NCI-H748 treated with DMSO at 0.1 percent for 48 hours (cell line): ENCODE results near the gene CASP8AP2.
"Not testable (repeated sequence)": the region's sequence is repeated elsewhere in the genome, so short reads cannot be mapped to it uniquely, and the experiment has no call there.

ENCODE experiments used
- DNase-seq: peaks from one replicate; lab custom pipeline; 2025; lab: John Stamatoyannopoulos, UW

Gene CASP8AP2

GRCh38 chr6:89887452-89888137 lies 57.9 kb downstream of the CASP8AP2 start:
- no peak for DNase-seq

DNA sequence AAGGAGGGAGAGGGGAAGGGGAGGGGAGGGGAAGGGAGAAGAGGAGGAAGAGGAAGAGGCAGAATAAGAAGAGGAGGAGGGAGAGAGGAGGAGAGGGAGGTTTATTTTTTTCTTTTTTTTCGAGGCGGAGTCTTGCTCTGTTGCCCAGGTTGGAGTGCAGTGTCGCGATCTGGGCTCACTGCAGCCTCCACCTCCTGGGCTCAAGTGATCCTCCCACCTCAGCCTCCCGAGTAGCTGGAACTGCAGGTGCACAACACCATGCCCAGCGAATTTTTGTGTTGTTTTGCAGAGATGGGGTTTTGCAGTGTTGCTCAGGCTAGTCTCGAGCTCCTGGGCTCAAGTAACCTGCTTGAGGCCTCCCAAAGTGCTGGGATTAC lies 58.4 kb downstream of the CASP8AP2 start:
- no peak for DNase-seq

DNA sequence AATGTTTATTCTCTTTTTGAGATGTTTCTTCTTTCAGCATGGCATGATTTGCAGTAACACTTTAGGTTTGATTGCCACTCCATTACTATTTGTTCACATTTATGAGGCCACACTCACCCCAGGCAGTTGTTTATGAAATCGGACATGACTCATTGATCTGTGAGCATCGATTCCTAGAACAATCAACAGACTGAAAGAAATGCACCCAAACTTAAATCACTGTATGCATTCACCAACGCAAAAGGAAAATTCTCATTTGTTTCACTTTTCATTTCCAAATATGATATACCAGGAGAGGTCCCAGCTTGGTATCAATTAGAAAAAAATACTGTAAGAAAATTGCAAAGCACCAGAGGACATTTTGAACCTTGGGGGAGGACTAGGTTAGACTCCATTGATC lies 59.2 kb downstream of the CASP8AP2 start:
- no peak for DNase-seq

DNA sequence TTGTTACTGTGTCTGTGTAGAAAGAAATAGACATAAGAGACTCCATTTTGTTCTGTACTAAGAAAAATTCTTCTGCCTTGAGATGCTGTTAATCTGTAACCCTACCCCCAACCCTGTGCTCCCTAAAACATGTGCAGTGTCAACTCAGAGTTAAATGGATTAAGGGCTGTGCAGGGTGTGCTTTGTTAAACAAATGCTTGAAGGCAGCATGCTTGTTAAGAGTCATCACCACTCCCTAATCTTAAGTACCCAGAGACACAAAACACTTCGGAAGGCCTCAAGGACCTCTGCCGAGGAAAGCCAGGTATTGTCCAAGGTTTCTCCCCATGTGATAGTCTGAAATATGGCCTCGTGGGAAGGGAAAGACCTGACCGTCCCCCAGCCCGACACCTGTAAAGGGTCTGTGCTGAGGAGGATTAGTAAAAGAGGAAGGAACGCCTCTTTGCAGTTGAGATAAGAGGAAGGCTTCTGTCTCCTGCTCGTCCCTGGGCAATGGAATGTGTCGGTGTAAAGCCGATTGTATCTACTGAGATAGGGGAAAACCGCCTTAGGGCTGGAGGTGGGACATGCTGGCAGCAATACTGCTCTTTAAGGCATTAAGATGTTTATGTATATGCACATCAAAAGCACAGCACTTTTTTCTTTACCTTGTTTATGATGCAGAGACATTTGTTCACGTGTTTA lies 61.3 kb downstream of the CASP8AP2 start:
- DNase-seq: not testable (repeated sequence)

GRCh38 chr6:89892577-89892976 lies 62.9 kb downstream of the CASP8AP2 start:
- not testable (repeated sequence) for DNase-seq

DNA sequence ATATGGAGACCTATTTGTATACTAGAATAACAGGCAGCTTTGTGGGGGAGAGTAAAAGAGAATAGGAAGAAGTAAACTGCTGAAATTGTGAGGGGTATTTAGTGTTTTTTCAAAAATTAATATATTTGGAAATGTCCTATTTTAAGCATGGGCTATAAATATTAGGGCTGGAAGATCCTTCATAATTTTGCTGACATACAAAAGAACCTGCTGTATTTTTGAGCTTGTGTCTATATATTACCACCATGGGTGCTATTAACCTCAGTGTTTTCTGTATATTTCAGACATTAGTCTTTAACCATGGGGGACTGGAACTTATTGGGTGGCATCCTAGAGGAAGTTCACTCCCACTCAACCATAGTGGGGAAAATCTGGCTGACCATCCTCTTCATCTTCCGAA lies 64.5 kb downstream of the CASP8AP2 start, which contains the start of gene GJA10:
Gene GJA10 (plus strand): TSS at position 301 of the 400 bp plus-strand sequence. CDS start 0 bp downstream, at position 301.
- no peak for DNase-seq

DNA sequence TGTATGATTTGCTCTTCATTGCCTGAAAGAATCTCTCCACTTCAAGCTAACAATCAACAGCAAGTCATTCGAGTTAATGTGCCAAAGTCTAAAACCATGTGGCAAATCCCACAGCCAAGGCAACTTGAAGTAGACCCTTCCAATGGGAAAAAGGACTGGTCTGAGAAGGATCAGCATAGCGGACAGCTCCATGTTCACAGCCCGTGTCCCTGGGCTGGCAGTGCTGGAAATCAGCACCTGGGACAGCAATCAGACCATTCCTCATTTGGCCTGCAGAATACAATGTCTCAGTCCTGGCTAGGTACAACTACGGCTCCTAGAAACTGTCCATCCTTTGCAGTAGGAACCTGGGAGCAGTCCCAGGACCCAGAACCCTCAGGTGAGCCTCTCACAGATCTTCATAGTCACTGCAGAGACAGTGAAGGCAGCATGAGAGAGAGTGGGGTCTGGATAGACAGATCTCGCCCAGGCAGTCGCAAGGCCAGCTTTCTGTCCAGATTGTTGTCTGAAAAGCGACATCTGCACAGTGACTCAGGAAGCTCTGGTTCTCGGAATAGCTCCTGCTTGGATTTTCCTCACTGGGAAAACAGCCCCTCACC lies 65.7 kb downstream of the CASP8AP2 start:
- no peak for DNase-seq

- DNase-seq: not testable (repeated sequence)
Measured at GRCh38 chr6:89910001-89910901, 80.6 kb downstream of the CASP8AP2 start.

- no peak for DNase-seq
Measured at GRCh38 chr6:89910902-89911240, 81.2 kb downstream of the CASP8AP2 start.

DNA sequence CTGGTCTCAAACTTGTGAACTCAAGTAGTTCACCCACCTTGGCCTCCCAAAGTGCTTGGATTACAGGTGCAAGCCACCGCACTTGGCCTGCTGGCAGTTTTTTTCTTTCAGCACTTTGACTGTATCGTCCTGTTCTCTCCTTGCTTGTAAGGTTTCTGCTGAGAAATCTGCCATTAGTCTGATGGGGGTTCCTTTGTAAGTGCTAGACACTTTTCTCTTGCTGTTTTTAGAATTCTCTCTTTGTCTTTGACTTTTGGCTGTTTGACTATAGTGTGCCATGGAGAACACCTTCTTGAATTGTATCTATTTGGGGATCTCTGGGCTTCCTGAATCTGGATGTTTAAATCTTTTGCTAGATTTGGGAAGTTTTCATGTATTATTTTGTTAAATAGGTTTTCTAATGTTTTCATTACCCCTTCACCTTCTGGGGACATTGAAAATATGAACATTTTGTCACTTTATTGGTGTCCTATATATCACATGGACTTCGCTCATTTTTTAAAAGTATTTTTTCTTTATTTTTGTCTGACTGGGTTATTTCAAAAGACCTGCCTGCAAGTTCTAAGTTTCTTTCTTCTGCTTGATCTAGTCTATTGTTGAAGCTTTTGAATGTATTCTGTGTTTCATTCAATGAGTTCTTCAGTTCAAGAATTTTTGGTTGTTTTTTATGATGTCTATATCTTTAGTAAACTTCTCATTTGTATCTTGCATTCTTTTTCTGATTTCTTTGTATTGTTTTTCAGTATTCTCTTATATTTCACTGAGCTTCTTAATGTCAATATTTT lies 86.6 kb downstream of the CASP8AP2 start:
- DNase-seq: no peak

- no peak for DNase-seq
Measured at GRCh38 chr6:89917216-89917615, 87.5 kb downstream of the CASP8AP2 start.

- DNase-seq: no peak
Measured at GRCh38 chr6:89917801-89918366, 88.2 kb downstream of the CASP8AP2 start.
